Measurements from ENCODE around the gene YWHAH. TPM values are rescaled to one million over a fixed set of nuclear protein-coding genes. Genes with fewer than 3 reads are reported as not detected.

The YWHAH gene
- total and polyA plus RNA-seq, 4 donors = 50.1 to 151 (median 90.0) TPM

DNA sequence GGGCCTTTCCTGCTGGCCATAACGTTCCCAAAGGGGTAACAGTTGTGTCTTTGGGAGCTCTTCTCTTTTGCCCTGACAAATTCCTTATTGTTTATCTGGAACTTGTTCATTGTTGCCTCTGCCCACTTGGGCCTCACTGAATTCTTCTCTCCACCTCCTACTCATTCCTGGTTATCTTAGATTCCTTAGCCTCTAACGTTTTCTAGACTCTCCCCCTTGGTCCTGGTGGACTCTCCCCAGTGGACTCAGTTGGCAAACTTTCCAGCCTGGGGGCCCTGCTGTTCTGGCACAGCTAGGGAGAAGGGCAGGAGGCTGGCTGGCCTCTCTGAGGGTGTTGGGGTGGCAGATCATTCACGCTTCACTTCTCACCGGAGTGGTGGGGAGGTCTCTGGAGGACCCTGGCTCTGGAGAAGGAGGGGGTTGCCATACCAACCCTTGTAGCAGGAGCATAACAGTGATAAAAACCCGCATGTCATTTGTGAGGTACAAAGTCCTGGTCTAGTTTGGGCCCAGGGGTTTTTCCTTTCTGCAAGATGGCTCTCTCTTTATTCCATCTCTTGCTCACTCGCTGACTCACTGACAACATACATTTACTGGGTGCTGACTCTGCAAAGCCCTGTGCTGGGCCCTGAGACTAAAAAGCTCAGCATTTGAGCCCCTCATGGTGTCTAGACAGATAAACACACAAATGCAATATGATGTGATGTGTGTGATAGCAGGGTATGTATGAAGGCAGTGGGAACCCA lies 39.7 kb downstream of the YWHAH start:
- no peaks in the 10 kb centered on the region for H3K36me3 ChIP-seq (ENCODE audit: control insufficient read depth in 4 of 4, insufficient read depth in 4 of 4, low read length in 4 of 4)
- no peaks in the 10 kb centered on the region for H3K9me3 ChIP-seq (ENCODE audit: control insufficient read depth in 4 of 4, insufficient read depth in 3 of 4, low read length in 3 of 4)
- H3K4me1 ChIP-seq (ENCODE audit: control insufficient read depth in 5 of 5, insufficient read depth in 5 of 5, low read length in 5 of 5) = no peaks in the 10 kb centered on the region
- TF ChIP-seq CTCF (IDR thresholded peaks at IDR 0.05; ENCODE audit: control extremely low read depth, extremely low read depth) = no peak
- H3K27me3 ChIP-seq (ENCODE audit: control insufficient read depth in 3 of 3, insufficient read depth in 3 of 3, low read length in 2 of 3) = no peaks in the 10 kb centered on the region
- ATAC-seq (ENCODE audit: insufficient read depth, low FRiP score) = no peak
- H3K9ac ChIP-seq (ENCODE audit: insufficient read depth in 1 of 2, low read length in 2 of 2) = no peak overlapping the region
- DNase-seq = no peak
- WGBS, 2 donors = 70 to 86% methylated on average over 6 of the region's 6 CpGs
- H3K4me3 ChIP-seq = no peak overlapping the region
- no peak overlapping the region for H3K27ac ChIP-seq (ENCODE audit: low read depth in 1 of 2, low read length in 1 of 2)

GRCh38 chr22:31987218-31987617 lies 42.9 kb downstream of the YWHAH start:
- no peak for DNase-seq
- H3K4me3 ChIP-seq = no peak overlapping the region
- ATAC-seq (ENCODE audit: insufficient read depth, low FRiP score) = no peak
- no peak overlapping the region for H3K9ac ChIP-seq (ENCODE audit: insufficient read depth in 1 of 2, low read length in 2 of 2)
- 78 to 93% methylated on average over 1 of the region's 1 CpG for WGBS, 2 donors
- H3K27ac ChIP-seq (ENCODE audit: low read depth in 1 of 2, low read length in 1 of 2) = no peak overlapping the region
- no peaks in the 10 kb centered on the region for H3K9me3 ChIP-seq (ENCODE audit: control insufficient read depth in 4 of 4, insufficient read depth in 3 of 4, low read length in 3 of 4)
- no peaks in the 10 kb centered on the region for H3K36me3 ChIP-seq (ENCODE audit: control insufficient read depth in 4 of 4, insufficient read depth in 4 of 4, low read length in 4 of 4)
- H3K4me1 ChIP-seq (ENCODE audit: control insufficient read depth in 5 of 5, insufficient read depth in 5 of 5, low read length in 5 of 5) = no peaks in the 10 kb centered on the region
- TF ChIP-seq CTCF (IDR thresholded peaks at IDR 0.05; ENCODE audit: control extremely low read depth, extremely low read depth) = no peak
- H3K27me3 ChIP-seq (ENCODE audit: control insufficient read depth in 3 of 3, insufficient read depth in 3 of 3, low read length in 2 of 3) = no peaks in the 10 kb centered on the region

DNA sequence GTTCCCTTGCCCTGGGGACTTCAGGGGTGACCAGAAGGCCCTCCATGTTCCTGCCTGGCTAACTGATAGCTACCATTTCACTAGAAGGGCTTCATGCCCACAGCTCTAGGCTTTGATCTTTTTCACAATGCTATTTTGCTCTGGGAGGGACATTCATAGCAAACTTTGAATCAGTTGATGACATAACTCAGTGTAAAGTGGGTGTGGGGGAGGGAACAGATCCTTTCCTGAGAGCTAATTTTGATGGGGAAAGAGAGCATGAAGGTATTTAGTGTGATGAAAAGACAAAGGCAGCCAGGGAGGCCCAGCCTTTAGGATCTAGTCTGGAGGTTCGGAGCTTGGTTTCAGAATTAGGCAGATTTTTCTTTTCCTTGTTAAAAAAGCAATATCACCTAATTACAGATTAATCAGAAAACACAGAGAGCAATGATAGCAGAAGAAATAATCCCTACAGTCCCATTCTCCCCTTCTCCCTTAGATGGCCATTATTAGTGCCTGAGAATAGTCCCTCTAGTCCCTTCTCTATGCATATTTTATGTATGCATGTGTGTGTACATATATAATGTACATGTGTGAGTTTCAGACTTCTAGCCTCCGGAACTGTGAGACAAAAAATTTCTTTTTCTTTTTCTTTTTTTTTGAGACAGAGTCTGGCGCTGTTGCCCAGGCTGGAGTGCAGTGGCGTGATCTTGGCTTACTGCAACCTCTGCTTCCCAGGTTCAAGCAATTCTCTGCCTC lies 46.9 kb downstream of the YWHAH start:
- 92 to 96% methylated on average over 4 of the region's 4 CpGs for WGBS, 2 donors
- H3K4me3 ChIP-seq = no peak overlapping the region
- ATAC-seq (ENCODE audit: insufficient read depth, low FRiP score) (no peak), DNase-seq (no peak)
- H3K36me3 ChIP-seq (ENCODE audit: control insufficient read depth in 4 of 4, insufficient read depth in 4 of 4, low read length in 4 of 4) = no peaks in the 10 kb centered on the region
- no peaks in the 10 kb centered on the region for H3K27me3 ChIP-seq (ENCODE audit: control insufficient read depth in 3 of 3, insufficient read depth in 3 of 3, low read length in 2 of 3)
- H3K27ac ChIP-seq (ENCODE audit: low read depth in 1 of 2, low read length in 1 of 2) = no peak overlapping the region
- no peak overlapping the region for H3K9ac ChIP-seq (ENCODE audit: insufficient read depth in 1 of 2, low read length in 2 of 2)
- H3K4me1 ChIP-seq (ENCODE audit: control insufficient read depth in 5 of 5, insufficient read depth in 5 of 5, low read length in 5 of 5) = no peaks in the 10 kb centered on the region
- no peaks in the 10 kb centered on the region for H3K9me3 ChIP-seq (ENCODE audit: control insufficient read depth in 4 of 4, insufficient read depth in 3 of 4, low read length in 3 of 4)
- TF ChIP-seq CTCF (IDR thresholded peaks at IDR 0.05; ENCODE audit: control extremely low read depth, extremely low read depth) = no peak

All from lung (tissue), 12 donors.